GM23248 (cell line): ENCODE data around the gene RPL29.

Source experiments
- EZH2 ChIP-seq: fragments of 200-600 bp; sonication (generic); IDR thresholded peaks from 2 replicates; pipeline ENCODE4 v1.6.1; 2018; ENCODE audit warnings: antibody characterized with exemption, mild to moderate bottlenecking; ENCODE audit not compliant: insufficient read depth, poor library complexity, severe bottlenecking
- EZH2phosphoT487 ChIP-seq: fragments of 200-600 bp; sonication (generic); IDR thresholded peaks from 2 replicates; pipeline ENCODE4 v1.6.1; 2018; ENCODE audit warnings: antibody characterized with exemption, moderate library complexity, mild to moderate bottlenecking, low read depth; ENCODE audit not compliant: insufficient read depth

GRCh38 chr3:52026041-52026440, 30.3 kb upstream of the RPL29 start:
- TF ChIP-seq EZH2 (no peak), EZH2phosphoT487 (no peak)
